Raji (cell line): ENCODE measurements around the gene PRRC1.

Source experiments
- POLR2A ChIP-seq: IDR thresholded peaks from 2 replicates; pipeline ENCODE4 v1.6.1; 2011; ENCODE audit warnings: low read depth, low read length, control low read depth; ENCODE audit not compliant: insufficient read depth

Gene PRRC1

DNA sequence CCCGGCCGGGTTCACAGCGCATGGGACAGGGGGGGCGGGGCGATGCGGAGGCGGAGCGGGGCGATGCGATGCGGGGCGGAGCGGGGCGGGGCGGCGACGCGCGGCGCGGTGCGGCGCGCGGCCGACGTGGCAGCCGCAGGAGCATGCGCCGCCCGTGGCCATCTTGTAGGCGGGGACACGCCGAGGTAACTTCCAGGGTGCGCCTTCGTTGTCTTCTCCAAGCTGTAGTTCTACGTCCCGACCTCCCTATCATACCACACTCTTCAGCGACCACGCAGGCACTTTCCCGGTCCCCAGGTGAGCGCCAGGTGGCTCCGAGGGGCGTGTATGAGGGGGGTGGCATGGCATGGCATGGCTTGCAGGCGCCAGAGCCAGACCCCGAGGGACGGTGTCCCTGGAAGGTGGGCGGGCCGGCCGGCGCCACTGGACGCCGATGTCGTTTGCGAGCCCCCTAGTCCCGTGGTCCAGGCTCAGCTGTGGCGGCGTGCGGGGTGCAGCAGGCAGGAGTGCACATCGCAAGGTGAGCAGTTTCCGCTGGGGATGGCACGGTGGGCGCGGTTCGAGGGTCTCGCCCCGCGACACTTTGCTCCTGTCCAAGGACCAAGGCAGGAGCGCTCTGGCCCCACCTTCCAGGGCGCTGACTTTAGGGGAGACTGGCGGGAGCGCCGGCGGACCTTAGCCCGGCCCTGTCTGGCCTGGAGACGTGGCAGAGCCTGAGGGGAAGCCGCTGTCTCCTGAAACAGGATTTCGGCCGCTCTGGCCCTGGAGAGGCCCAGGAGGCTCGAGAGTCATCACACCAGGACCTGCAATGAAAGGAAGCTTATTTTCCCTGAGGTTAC, at the start of gene PRRC1:
TSS of gene PRRC1 (plus strand) at position 161 of the 839 bp plus-strand sequence. CDS start 5,840 bp downstream, outside the sequence.
- peak; percentile 95 for TF ChIP-seq POLR2A

GRCh38 chr5:127471211-127471610, 46.2 kb upstream of the PRRC1 start:
- TF ChIP-seq POLR2A, result no peak

DNA sequence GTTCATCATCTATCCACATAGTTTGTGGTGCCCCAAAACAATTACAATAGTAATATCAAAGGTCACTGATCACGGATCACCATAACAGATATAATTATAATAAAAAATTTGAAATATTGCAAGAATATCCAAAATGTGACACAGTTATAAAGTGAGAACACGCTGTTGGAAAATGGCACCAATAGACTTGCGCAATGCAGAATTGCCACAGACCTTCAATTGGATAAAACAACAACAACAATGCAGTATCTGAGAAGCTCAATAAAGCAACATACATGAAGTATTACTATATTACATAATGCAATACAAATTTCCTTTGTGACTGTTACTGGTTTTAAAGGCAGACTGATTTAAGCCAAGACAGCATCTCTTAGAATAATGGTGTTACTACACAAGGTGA, 44.7 kb upstream of the PRRC1 start:
- no peak for TF ChIP-seq POLR2A

DNA sequence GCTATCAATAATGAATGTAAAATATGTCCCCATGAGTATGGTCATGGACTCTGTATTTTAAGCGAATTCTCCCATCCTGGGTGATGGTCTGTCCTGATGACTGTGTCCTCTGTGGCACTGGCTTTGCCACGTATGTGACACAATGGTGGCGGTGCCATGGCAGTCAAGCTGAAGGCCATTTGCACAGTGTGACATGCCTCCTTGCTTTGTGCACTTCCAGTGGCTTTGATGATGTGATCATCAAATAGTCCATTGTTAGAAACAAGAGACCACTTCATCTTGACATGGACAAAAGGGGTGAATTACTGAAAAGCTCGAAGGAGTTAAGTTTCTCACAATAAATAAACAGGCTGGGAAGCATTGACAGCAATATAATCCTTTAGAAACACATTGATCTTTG, 31.0 kb upstream of the PRRC1 start:
- TF ChIP-seq POLR2A, result no peak

DNA sequence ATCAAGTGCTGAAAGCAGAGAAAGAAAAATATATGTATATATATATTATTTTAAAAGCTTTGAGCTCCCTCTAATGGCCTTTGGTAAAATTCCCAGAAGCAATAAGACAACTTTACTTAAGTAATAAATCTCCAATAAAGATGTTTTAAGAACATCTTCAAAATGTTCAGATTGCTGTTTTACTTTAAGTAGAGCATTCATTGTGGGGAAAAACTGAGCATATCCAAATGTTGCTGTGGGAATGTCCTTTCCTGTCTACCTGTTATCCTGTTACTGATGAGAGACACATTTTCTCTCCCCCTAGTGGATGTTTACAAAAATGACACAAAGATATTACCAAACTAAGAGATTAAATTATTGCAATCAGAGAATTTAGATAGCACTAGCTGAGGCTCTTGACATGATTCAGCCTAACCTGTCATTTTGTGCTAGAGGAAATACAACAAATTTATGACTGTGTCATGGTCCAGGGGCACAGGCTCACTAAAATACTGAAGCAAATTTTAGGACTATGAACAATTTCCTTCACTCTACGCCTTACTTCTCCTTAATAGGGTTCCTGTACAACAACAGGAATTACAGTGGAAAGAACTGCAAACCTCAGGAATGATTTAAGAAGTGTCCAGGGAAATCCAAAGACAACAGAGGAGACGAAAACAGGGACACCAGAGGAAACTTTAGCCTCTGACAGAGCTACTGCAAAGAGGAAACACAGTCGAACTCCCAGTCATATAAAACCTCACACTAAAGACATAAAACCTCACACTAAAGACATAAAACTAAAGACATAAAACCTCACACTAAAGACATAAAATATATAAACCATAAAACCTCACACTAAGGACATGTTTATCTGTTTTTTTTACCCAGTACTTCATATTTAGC, 24.3 kb upstream of the PRRC1 start:
- TF ChIP-seq POLR2A, result no peak

DNA sequence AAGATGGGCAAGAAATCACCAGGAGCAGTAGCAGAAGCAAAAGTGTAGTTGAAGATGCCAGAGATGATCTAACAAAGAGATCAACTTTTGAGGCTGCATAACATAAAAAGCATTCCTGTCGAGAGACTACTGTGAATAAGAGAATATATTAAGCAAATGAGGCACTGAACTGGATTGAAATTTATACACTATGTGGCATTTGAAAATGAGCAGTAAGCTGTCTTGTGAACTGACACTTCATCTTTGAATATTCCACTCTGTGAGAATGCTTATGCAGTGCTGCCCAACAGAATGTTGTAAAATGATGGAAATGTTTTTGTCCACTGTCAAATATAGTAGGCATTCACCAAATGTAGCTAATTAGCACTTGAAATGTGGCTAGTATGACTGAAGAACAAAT, 18.9 kb upstream of the PRRC1 start:
- no peak for TF ChIP-seq POLR2A

- no peak for TF ChIP-seq POLR2A
Observed at GRCh38 chr5:127505905-127506304, 11.5 kb upstream of the PRRC1 start.

DNA sequence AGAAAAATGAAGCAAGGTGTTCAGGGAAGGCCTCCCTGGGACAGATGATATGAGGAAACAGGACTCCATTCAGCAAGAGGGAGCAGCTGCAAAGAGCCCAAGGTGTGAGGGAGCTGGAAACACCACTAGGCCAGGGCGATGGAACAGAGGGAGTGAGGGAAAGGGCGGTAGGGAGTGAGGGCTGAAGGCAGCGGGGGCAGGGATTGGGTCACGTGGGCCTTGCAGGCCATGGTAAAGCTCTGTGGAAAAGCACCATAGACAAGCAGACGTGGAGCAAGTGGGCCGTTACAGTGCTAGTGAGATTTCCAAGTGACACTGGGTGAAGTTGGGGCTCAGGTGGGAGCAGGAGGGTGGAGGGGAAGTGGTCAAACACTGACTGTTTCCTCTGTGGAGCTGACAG, 10.8 kb upstream of the PRRC1 start:
- TF ChIP-seq POLR2A, result no peak

- TF ChIP-seq POLR2A, result no peak
Observed at GRCh38 chr5:127508644-127509373, 8.6 kb upstream of the PRRC1 start.

DNA sequence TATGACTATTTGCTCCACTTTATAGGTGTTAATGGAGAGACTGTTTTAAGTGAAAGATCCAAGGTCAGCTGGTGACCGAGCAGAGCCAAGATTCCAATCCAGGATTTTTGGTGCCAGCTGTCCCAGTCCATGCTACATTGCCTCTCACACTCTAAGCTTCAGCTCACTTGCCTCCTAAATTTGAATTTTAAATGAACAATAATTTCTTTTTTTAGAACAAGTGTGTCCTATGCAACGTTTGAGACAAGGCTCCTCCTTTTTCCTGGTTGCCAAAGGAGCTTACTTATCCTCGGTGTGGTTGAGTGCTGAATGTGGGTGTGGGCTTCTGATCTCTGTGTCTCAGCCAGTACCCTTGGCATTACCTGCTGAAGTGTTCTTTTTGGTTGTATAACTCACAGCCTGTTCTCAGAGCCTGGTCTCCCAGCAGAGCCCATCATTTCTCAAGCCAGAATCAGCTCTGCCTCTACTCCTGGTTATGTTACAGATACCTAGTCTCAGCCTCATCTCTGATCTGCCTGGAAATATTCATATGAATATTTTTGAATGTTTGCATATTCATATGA, 4.0 kb upstream of the PRRC1 start:
- TF ChIP-seq POLR2A, result no peak

- TF ChIP-seq POLR2A, result no peak
Observed at GRCh38 chr5:127514816-127515215, 2.6 kb upstream of the PRRC1 start.

GRCh38 chr5:127515693-127516440, 1.6 kb upstream of the PRRC1 start:
- no peak for TF ChIP-seq POLR2A

GRCh38 chr5:127517110-127517479, 345 bp upstream of the PRRC1 start:
- TF ChIP-seq POLR2A, result no peak

- no peak for TF ChIP-seq POLR2A
Observed at GRCh38 chr5:127518319-127518621, 830 bp downstream of the PRRC1 start.
